Keratinocyte (primary cell): ENCODE data around the gene PIWIL1. TPM values are rescaled to one million over a fixed set of nuclear protein-coding genes. Genes with fewer than 3 reads are reported as not detected.

ENCODE experiments used
- DNase-seq: peaks from one replicate; pipeline ENCODE4 v3.0.0-alpha.2; 2011; ENCODE audit warnings: low read depth, missing footprints, low spot score
- FAIRE-seq: peaks from 2 replicates; lab custom pipeline; 2011; peaks lifted over from hg19 to GRCh38; lab: Jason Lieb, UNC
- H2AFZ ChIP-seq: 2 replicates; pipeline ENCODE4 v1.6.0; 2012; ENCODE audit warnings: low read length, control low read depth, inconsistent platforms; ENCODE audit not compliant: control insufficient read depth
- H3K27ac ChIP-seq: 2 replicates; pipeline ENCODE4 v1.5.1; 2011; ENCODE audit warnings: low read length; ENCODE audit not compliant: control insufficient read depth, insufficient read depth
- H3K27me3 ChIP-seq: 3 replicates; pipeline ENCODE4 v1.6.0; 2011; ENCODE audit warnings: low read length; ENCODE audit not compliant: control insufficient read depth, insufficient read depth; ENCODE audit errors: extremely low read depth
- H3K36me3 ChIP-seq, 2 experiments: 2 replicates in 1 of 2; 3 replicates in 1 of 2; pipeline ENCODE4 v1.5.1; 2011; ENCODE audit warnings: low read length in 2 of 2, mild to moderate bottlenecking in 1 of 2; ENCODE audit not compliant: control insufficient read depth in 2 of 2, insufficient read depth in 2 of 2; ENCODE audit errors: extremely low read depth in 1 of 2
- H3K4me1 ChIP-seq: 3 replicates; pipeline ENCODE4 v1.5.1; 2011; ENCODE audit warnings: low read length; ENCODE audit not compliant: control insufficient read depth, insufficient read depth; ENCODE audit errors: extremely low read depth
- H3K4me2 ChIP-seq: 3 replicates; pipeline ENCODE4 v1.6.0; 2011; ENCODE audit warnings: low read depth, low read length; ENCODE audit not compliant: control insufficient read depth, insufficient read depth; ENCODE audit errors: extremely low read depth
- H3K4me3 ChIP-seq, 3 experiments: fragments of 200-600 bp in 1 of 3; sonication (generic) in 1 of 3; 2 replicates in 2 of 3; 3 replicates in 1 of 3; pipeline ENCODE4 v1.5.1; 2011 to 2016; ENCODE audit warnings: low read length in 3 of 3, mild to moderate bottlenecking in 3 of 3, control low read depth in 2 of 3, inconsistent platforms in 1 of 3, low read depth in 1 of 3, mixed read lengths in 1 of 3, mixed run types in 1 of 3, moderate library complexity in 1 of 3; ENCODE audit not compliant: control insufficient read depth in 2 of 3, insufficient read depth in 2 of 3; ENCODE audit errors: extremely low read depth in 1 of 3
- H3K79me2 ChIP-seq: 2 replicates; pipeline ENCODE4 v1.6.0; 2012; ENCODE audit warnings: low read length; ENCODE audit not compliant: control insufficient read depth, insufficient read depth
- H3K9ac ChIP-seq: 3 replicates; pipeline ENCODE4 v1.6.0; 2011; ENCODE audit warnings: low read length; ENCODE audit not compliant: control insufficient read depth, insufficient read depth; ENCODE audit errors: extremely low read depth
- H3K9me1 ChIP-seq: 3 replicates; pipeline ENCODE4 v1.6.0; 2011; ENCODE audit warnings: low read length; ENCODE audit not compliant: control insufficient read depth, insufficient read depth; ENCODE audit errors: extremely low read depth
- H3K9me3 ChIP-seq: 2 replicates; pipeline ENCODE4 v1.5.1; 2012; ENCODE audit warnings: low read depth, low read length; ENCODE audit not compliant: control insufficient read depth
- H4K20me1 ChIP-seq: 3 replicates; pipeline ENCODE4 v1.6.0; 2011; ENCODE audit warnings: low read length; ENCODE audit not compliant: control insufficient read depth, insufficient read depth; ENCODE audit errors: extremely low read depth
- EZH2 ChIP-seq: IDR thresholded peaks from one replicate; pipeline ENCODE4 v1.6.1; 2012; ENCODE audit warnings: inconsistent platforms, mild to moderate bottlenecking, low read length, moderate library complexity
- dilution Hi-C: fragments of 300-500 bp; cut with MboI; formaldehyde crosslinking; loops from one replicate; pipeline ENCODE4 v1.7.0; 2020; ENCODE audit warnings: low sequenced_read_pairs; ENCODE audit not compliant: extremely low pct_ligation_motif_present
- polyA plus RNA-seq, 5 experiments: library from polyadenylated mRNA; depleted of rRNA in 3 of 5; stranded (reverse) in 3 of 5; stranded (forward) in 1 of 5; unstranded in 1 of 5; fragments of >200 nt; gene quantifications; 1 replicate in 1 of 5; 2 replicates in 3 of 5; 3 replicates in 1 of 5; pipeline versions ENCODE4 v1.2.1 to v1.2.3, GENCODE V29; 2011 to 2012; ENCODE audit warnings: missing spikeins in 2 of 5, low read depth in 1 of 5, low replicate concordance in 1 of 5
- TF ChIP-seq, protein P1 (sequence below), 3 experiments: IDR thresholded peaks in 1 of 3; conservative IDR thresholded peaks in 1 of 3; optimal IDR thresholded peaks in 1 of 3; 2 replicates in 2 of 3; 3 replicates in 1 of 3; pipeline versions ENCODE3 to v1.5.1; 2011; ENCODE audit warnings: low read length in 3 of 3, mild to moderate bottlenecking in 3 of 3, moderate library complexity in 2 of 3, control low read depth in 1 of 3, inconsistent platforms in 1 of 3; ENCODE audit not compliant: insufficient read depth in 2 of 3; ENCODE audit errors: extremely low read depth in 1 of 3

Gene PIWIL1
- polyA plus RNA-seq, 1 donor (not counting 4 experiments of a cell fraction or from before 2014, with no cell fraction given): 0.13 TPM

DNA sequence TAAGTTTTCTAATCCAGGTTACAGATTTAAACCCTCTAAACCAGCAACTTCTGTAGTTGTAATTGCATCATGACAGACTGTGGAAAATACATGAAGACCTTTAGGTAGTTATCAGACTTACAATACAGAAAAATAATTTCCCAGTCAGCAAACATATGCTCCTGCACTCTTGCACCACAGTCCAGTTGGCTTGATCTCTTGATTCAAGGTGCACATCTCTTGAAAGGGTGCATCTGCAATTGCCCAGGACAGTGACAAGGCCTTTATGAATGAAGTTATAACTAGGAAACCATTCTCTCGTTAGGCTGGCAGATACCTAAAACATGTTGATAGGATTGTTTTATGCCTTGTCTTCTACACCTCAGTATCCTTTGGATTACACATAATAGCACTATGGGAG lies 7.6 kb downstream of the PIWIL1 start:
- no peak for DNase-seq
- Histone ChIP-seq H3K4me3 (no peak overlapping the region), H4K20me1 (no peaks in the 10 kb centered on the region), H3K27me3 (no peaks in the 10 kb centered on the region), H3K27ac (no peak overlapping the region), H3K36me3 (no peaks in the 10 kb centered on the region), H3K9me1 (no peaks in the 10 kb centered on the region), H3K9me3 (peaks cover 6% of the 10 kb centered on the region), H3K4me1 (peaks cover 1% of the 10 kb centered on the region), H3K79me2 (no peaks in the 10 kb centered on the region), H2AFZ (no peak overlapping the region), H3K4me2 (no peak overlapping the region), H3K9ac (no peak overlapping the region)
- FAIRE-seq: no peak
- dilution Hi-C loops: loop anchor here (25.0 kb wide), 1 partner anchor 308 kb away; no protein-coding TSS in a partner anchor
- no peak for TF ChIP-seq EZH2
- TF ChIP-seq, protein P1, sequence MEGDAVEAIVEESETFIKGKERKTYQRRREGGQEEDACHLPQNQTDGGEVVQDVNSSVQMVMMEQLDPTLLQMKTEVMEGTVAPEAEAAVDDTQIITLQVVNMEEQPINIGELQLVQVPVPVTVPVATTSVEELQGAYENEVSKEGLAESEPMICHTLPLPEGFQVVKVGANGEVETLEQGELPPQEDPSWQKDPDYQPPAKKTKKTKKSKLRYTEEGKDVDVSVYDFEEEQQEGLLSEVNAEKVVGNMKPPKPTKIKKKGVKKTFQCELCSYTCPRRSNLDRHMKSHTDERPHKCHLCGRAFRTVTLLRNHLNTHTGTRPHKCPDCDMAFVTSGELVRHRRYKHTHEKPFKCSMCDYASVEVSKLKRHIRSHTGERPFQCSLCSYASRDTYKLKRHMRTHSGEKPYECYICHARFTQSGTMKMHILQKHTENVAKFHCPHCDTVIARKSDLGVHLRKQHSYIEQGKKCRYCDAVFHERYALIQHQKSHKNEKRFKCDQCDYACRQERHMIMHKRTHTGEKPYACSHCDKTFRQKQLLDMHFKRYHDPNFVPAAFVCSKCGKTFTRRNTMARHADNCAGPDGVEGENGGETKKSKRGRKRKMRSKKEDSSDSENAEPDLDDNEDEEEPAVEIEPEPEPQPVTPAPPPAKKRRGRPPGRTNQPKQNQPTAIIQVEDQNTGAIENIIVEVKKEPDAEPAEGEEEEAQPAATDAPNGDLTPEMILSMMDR (optimal IDR thresholded peaks at IDR 0.05 in 1 of 3, IDR thresholded peaks at IDR 0.05 in 1 of 3, conservative IDR thresholded peaks at IDR 0.05 in 1 of 3; ENCODE audit: extremely low read depth in 1 of 3, insufficient read depth in 2 of 3, low read length in 3 of 3): no peak

DNA sequence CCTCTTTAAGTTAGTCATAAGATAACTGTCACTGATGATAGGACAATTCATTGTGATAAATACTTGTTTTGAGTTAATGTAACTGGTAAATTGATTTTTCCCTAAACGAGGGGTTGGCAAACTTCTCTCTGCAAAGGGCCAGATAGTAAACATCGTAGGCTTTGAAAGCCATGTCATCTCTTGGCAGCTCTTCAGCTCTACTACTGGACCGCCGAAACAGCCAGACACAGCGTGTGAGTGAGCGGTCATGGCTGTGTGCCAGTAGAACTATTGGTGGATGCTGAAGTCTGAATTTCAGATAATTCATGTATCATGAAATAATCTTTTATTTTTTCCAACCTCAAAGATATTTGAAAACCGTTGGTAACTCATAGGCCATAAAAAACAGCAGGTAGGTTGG lies 9.9 kb downstream of the PIWIL1 start:
- Histone ChIP-seq H4K20me1 (no peaks in the 10 kb centered on the region), H3K4me2 (no peak overlapping the region), H3K9me3 (no peaks in the 10 kb centered on the region), H3K9me1 (no peaks in the 10 kb centered on the region), H3K27ac (no peak overlapping the region), H3K9ac (no peak overlapping the region), H2AFZ (no peak overlapping the region), H3K79me2 (no peaks in the 10 kb centered on the region), H3K27me3 (no peaks in the 10 kb centered on the region), H3K4me3 (no peak overlapping the region), H3K4me1 (peaks cover 16% of the 10 kb centered on the region), H3K36me3 (no peaks in the 10 kb centered on the region)
- TF ChIP-seq, protein P1 (optimal IDR thresholded peaks at IDR 0.05 in 1 of 3, IDR thresholded peaks at IDR 0.05 in 1 of 3, conservative IDR thresholded peaks at IDR 0.05 in 1 of 3; ENCODE audit: extremely low read depth in 1 of 3, insufficient read depth in 2 of 3, low read length in 3 of 3): no peak
- no peak for TF ChIP-seq EZH2
- dilution Hi-C loops: loop anchor here (25.0 kb wide), 1 partner anchor 310 kb away; no protein-coding TSS in a partner anchor
- FAIRE-seq (no peak), DNase-seq (no peak)
